ENCODE results near the gene TEX26.
"Not testable (repeated sequence)": the region's sequence is repeated elsewhere in the genome, so short reads cannot be mapped to it uniquely, and the experiment has no call there.

TEX26 gene

GRCh38 chr13:30927188-30927587 is 5.3 kb upstream of the TEX26 start:
- H3K36me3 ChIP-seq (replicated peaks); H3K9me3 ChIP-seq; H3K27me3 ChIP-seq (ENCODE audit: low read depth); in situ Hi-C loops (cut with MboI; ENCODE audit: low sequenced_read_pairs); H3K4me3 ChIP-seq; DNase-seq (ENCODE audit: low spot score in 2 of 2): not testable (repeated sequence)
- H3K4me1 ChIP-seq: peaks cover 15% of the 10 kb centered on the region

- no peaks in the 10 kb centered on the region; the same call in 1 of the 2 replicates for H3K27me3 ChIP-seq (ENCODE audit: low read depth)
- in situ Hi-C loops (cut with MboI; ENCODE audit: low sequenced_read_pairs): no loop called here
- no peaks in the 10 kb centered on the region for H3K9me3 ChIP-seq
- no peak for DNase-seq (ENCODE audit: low spot score in 2 of 2)
- no peak overlapping the region for H3K4me3 ChIP-seq
- no peaks in the 10 kb centered on the region for H3K36me3 ChIP-seq (replicated peaks)
- H3K4me1 ChIP-seq: peaks cover 15% of the 10 kb centered on the region
Measured at GRCh38 chr13:30927595-30927994, 4.9 kb upstream of the TEX26 start.

GRCh38 chr13:30928978-30929377 is 3.5 kb upstream of the TEX26 start:
- Histone ChIP-seq H3K9me3 (no peaks in the 10 kb centered on the region), H3K27me3 (ENCODE audit: low read depth) (peaks cover 2% of the 10 kb centered on the region), H3K4me1 (peaks cover 15% of the 10 kb centered on the region), H3K4me3 (no peak overlapping the region), H3K36me3 (replicated peaks) (no peaks in the 10 kb centered on the region)
- DNase-seq (ENCODE audit: low spot score in 2 of 2): no peak
- in situ Hi-C loops (cut with MboI; ENCODE audit: low sequenced_read_pairs): no loop called here

- Histone ChIP-seq H3K36me3 (replicated peaks) (no peaks in the 10 kb centered on the region), H3K9me3 (no peaks in the 10 kb centered on the region), H3K4me3 (no peak overlapping the region), H3K27me3 (ENCODE audit: low read depth) (peaks cover 2% of the 10 kb centered on the region), H3K4me1 (no peaks in the 10 kb centered on the region)
- DNase-seq (ENCODE audit: low spot score in 2 of 2): no peak
- in situ Hi-C loops (cut with MboI; ENCODE audit: low sequenced_read_pairs): no loop called here
Measured at GRCh38 chr13:30933354-30933670, 856 bp downstream of the TEX26 start.

GRCh38 chr13:30934381-30934780 is 1.9 kb downstream of the TEX26 start:
- Histone ChIP-seq H3K4me3 (no peak overlapping the region), H3K36me3 (replicated peaks) (no peaks in the 10 kb centered on the region), H3K27me3 (ENCODE audit: low read depth) (peaks cover 2% of the 10 kb centered on the region), H3K9me3 (no peaks in the 10 kb centered on the region), H3K4me1 (no peaks in the 10 kb centered on the region)
- in situ Hi-C loops (cut with MboI; ENCODE audit: low sequenced_read_pairs): no loop called here
- no peak for DNase-seq (ENCODE audit: low spot score in 2 of 2)

GRCh38 chr13:30934803-30935202 is 2.3 kb downstream of the TEX26 start:
- H3K27me3 ChIP-seq (ENCODE audit: low read depth): peaks cover 2% of the 10 kb centered on the region
- DNase-seq (ENCODE audit: low spot score in 2 of 2): no peak

GRCh38 chr13:30936971-30937370 is 4.5 kb downstream of the TEX26 start:
- in situ Hi-C loops (cut with MboI; ENCODE audit: low sequenced_read_pairs): no loop called here
- Histone ChIP-seq H3K9me3 (no peaks in the 10 kb centered on the region), H3K4me1 (no peaks in the 10 kb centered on the region), H3K27me3 (ENCODE audit: low read depth) (peaks cover 2% of the 10 kb centered on the region; the same call in 1 of the 2 replicates), H3K4me3 (no peak overlapping the region), H3K36me3 (replicated peaks) (no peaks in the 10 kb centered on the region)
- no peak for DNase-seq (ENCODE audit: low spot score in 2 of 2)

More at GRCh38 chr13:30934803-30935202, 2.3 kb downstream of the TEX26 start:
- Histone ChIP-seq H3K4me1 (no peaks in the 10 kb centered on the region), H3K4me3 (no peak overlapping the region), H3K9me3 (no peaks in the 10 kb centered on the region), H3K36me3 (replicated peaks) (no peaks in the 10 kb centered on the region)
- in situ Hi-C loops (cut with MboI; ENCODE audit: low sequenced_read_pairs): no loop called here

- H3K4me3 ChIP-seq: no peak overlapping the region
- in situ Hi-C loops (cut with MboI; ENCODE audit: low sequenced_read_pairs): no loop called here
- no peaks in the 10 kb centered on the region for H3K36me3 ChIP-seq (replicated peaks)
- DNase-seq (ENCODE audit: low spot score in 2 of 2): no peak
- H3K4me1 ChIP-seq: no peaks in the 10 kb centered on the region
- no peaks in the 10 kb centered on the region for H3K9me3 ChIP-seq
- H3K27me3 ChIP-seq (ENCODE audit: low read depth): no peaks in the 10 kb centered on the region
Measured at GRCh38 chr13:30943881-30944280, 11.4 kb downstream of the TEX26 start.

GRCh38 chr13:30957258-30957943 is 24.9 kb downstream of the TEX26 start:
- in situ Hi-C loops (cut with MboI; ENCODE audit: low sequenced_read_pairs): no loop called here
- DNase-seq (ENCODE audit: low spot score in 2 of 2): no peak
- no peak overlapping the region for H3K4me3 ChIP-seq
- H3K9me3 ChIP-seq: no peaks in the 10 kb centered on the region
- H3K36me3 ChIP-seq (replicated peaks): no peaks in the 10 kb centered on the region
- H3K27me3 ChIP-seq (ENCODE audit: low read depth): peaks cover 3% of the 10 kb centered on the region; the same call in 1 of the 2 replicates
- no peaks in the 10 kb centered on the region for H3K4me1 ChIP-seq

- H3K9me3 ChIP-seq: no peaks in the 10 kb centered on the region
- no peaks in the 10 kb centered on the region for H3K4me1 ChIP-seq
- H3K36me3 ChIP-seq (replicated peaks): no peaks in the 10 kb centered on the region
- in situ Hi-C loops (cut with MboI; ENCODE audit: low sequenced_read_pairs): no loop called here
- H3K27me3 ChIP-seq (ENCODE audit: low read depth): peaks cover 5% of the 10 kb centered on the region; the same call in 1 of the 2 replicates
- no peak for DNase-seq (ENCODE audit: low spot score in 2 of 2)
- H3K4me3 ChIP-seq: no peak overlapping the region
Measured at GRCh38 chr13:30959678-30960077, 27.2 kb downstream of the TEX26 start.

- in situ Hi-C loops (cut with MboI; ENCODE audit: low sequenced_read_pairs): no loop called here
- Histone ChIP-seq H3K27me3 (ENCODE audit: low read depth) (peaks cover 5% of the 10 kb centered on the region; the same call in 1 of the 2 replicates), H3K4me3 (no peak overlapping the region), H3K4me1 (no peaks in the 10 kb centered on the region), H3K9me3 (no peaks in the 10 kb centered on the region), H3K36me3 (replicated peaks) (no peaks in the 10 kb centered on the region)
- DNase-seq (ENCODE audit: low spot score in 2 of 2): peak in 1 of 2 experiments; percentile 18
Measured at GRCh38 chr13:30963791-30964190, 31.3 kb downstream of the TEX26 start.

- peaks cover 5% of the 10 kb centered on the region; the same call in 1 of the 2 replicates for H3K27me3 ChIP-seq (ENCODE audit: low read depth)
- in situ Hi-C loops (cut with MboI; ENCODE audit: low sequenced_read_pairs): no loop called here
- no peak for DNase-seq (ENCODE audit: low spot score in 2 of 2)
Measured at GRCh38 chr13:30965380-30965779, 32.9 kb downstream of the TEX26 start.

GRCh38 chr13:30966101-30966500 is 33.6 kb downstream of the TEX26 start:
- Histone ChIP-seq H3K36me3 (replicated peaks) (no peaks in the 10 kb centered on the region), H3K9me3 (no peaks in the 10 kb centered on the region), H3K4me1 (no peaks in the 10 kb centered on the region), H3K4me3 (no peak overlapping the region), H3K27me3 (ENCODE audit: low read depth) (peaks cover 5% of the 10 kb centered on the region; the same call in 1 of the 2 replicates)
- in situ Hi-C loops (cut with MboI; ENCODE audit: low sequenced_read_pairs): no loop called here
- no peak for DNase-seq (ENCODE audit: low spot score in 2 of 2)

More at GRCh38 chr13:30965380-30965779, 32.9 kb downstream of the TEX26 start:
- H3K9me3 ChIP-seq: no peaks in the 10 kb centered on the region
- no peaks in the 10 kb centered on the region for H3K4me1 ChIP-seq
- H3K4me3 ChIP-seq: no peak overlapping the region
- H3K36me3 ChIP-seq (replicated peaks): no peaks in the 10 kb centered on the region

GRCh38 chr13:30968846-30969245 is 36.4 kb downstream of the TEX26 start:
- Histone ChIP-seq H3K36me3 (replicated peaks) (no peaks in the 10 kb centered on the region), H3K9me3 (no peaks in the 10 kb centered on the region), H3K4me1 (no peaks in the 10 kb centered on the region), H3K27me3 (ENCODE audit: low read depth) (no peaks in the 10 kb centered on the region), H3K4me3 (no peak overlapping the region)
- no peak for DNase-seq (ENCODE audit: low spot score in 2 of 2)
- in situ Hi-C loops (cut with MboI; ENCODE audit: low sequenced_read_pairs): no loop called here

GRCh38 chr13:30971575-30971974 is 39.1 kb downstream of the TEX26 start:
- in situ Hi-C loops (cut with MboI; ENCODE audit: low sequenced_read_pairs): no loop called here
- Histone ChIP-seq H3K4me1 (no peaks in the 10 kb centered on the region), H3K4me3 (no peak overlapping the region), H3K27me3 (ENCODE audit: low read depth) (no peaks in the 10 kb centered on the region), H3K36me3 (replicated peaks) (no peaks in the 10 kb centered on the region), H3K9me3 (no peaks in the 10 kb centered on the region)
- DNase-seq (ENCODE audit: low spot score in 2 of 2): no peak
